Brain microvascular endothelial cell (primary cell): ENCODE results near the gene CEACAM1.
"Not testable (repeated sequence)": the region's sequence is repeated elsewhere in the genome, so short reads cannot be mapped to it uniquely, and the experiment has no call there.

Source experiments
- DNase-seq: peaks from one replicate; pipeline ENCODE4 v3.0.0-alpha.2; 2020
- H3K27ac ChIP-seq: fragments of 250-450 bp; sonication (Bioruptor Pico); 2 replicates; pipeline ENCODE4 v1.5.1; 2020; ENCODE audit warnings: mild to moderate bottlenecking, moderate library complexity
- H3K27me3 ChIP-seq: fragments of 250-450 bp; sonication (Bioruptor Pico); replicated peaks from 2 replicates; pipeline ENCODE4 v1.5.1; 2020; ENCODE audit warnings: mild to moderate bottlenecking
- H3K36me3 ChIP-seq: fragments of 250-450 bp; sonication (Bioruptor Pico); replicated peaks from 2 replicates; pipeline ENCODE4 v1.5.1; 2020; ENCODE audit warnings: mild to moderate bottlenecking
- H3K4me3 ChIP-seq: 2 replicates; pipeline ENCODE4 v1.5.1; 2011; ENCODE audit warnings: low read depth, mild to moderate bottlenecking, control low read depth, low read length, moderate library complexity
- CTCF ChIP-seq: IDR thresholded peaks from 2 replicates; pipeline ENCODE4 v1.5.1; 2011; ENCODE audit warnings: low read depth, mild to moderate bottlenecking, moderate library complexity, low read length, control low read depth, inconsistent platforms; ENCODE audit errors: missing control alignments
- in situ Hi-C: cut with HindIII; loops from 2 replicates; pipeline ENCODE4 v1.10.0; 2017; ENCODE audit warnings: low sequenced_read_pairs, low pct_ligation_motif_present

CEACAM1 gene

GRCh38 chr19:42512130-42512636, 16.1 kb downstream of the CEACAM1 start:
- no peak for DNase-seq
- no peak for TF ChIP-seq CTCF
- H3K36me3 ChIP-seq, result no peaks in the 10 kb centered on the region
- no peak overlapping the region for H3K27ac ChIP-seq
- H3K27me3 ChIP-seq, result no peaks in the 10 kb centered on the region
- in situ Hi-C loops, result no loop called here
- H3K4me3 ChIP-seq, result no peak overlapping the region

GRCh38 chr19:42511340-42511739, 16.9 kb downstream of the CEACAM1 start:
- no peaks in the 10 kb centered on the region for H3K27me3 ChIP-seq
- no peak overlapping the region for H3K4me3 ChIP-seq
- H3K36me3 ChIP-seq, result no peaks in the 10 kb centered on the region
- TF ChIP-seq CTCF, result no peak
- DNase-seq, result no peak
- H3K27ac ChIP-seq, result no peak overlapping the region
- in situ Hi-C loops, result no loop called here

GRCh38 chr19:42508892-42509444, 19.3 kb downstream of the CEACAM1 start:
- H3K27ac ChIP-seq, result no peak overlapping the region
- no peaks in the 10 kb centered on the region for H3K36me3 ChIP-seq
- in situ Hi-C loops, result no loop called here

GRCh38 chr19:42505066-42505465, 23.2 kb downstream of the CEACAM1 start:
- DNase-seq, result no peak
- H3K27me3 ChIP-seq, result no peaks in the 10 kb centered on the region
- no peak for TF ChIP-seq CTCF

More at GRCh38 chr19:42508892-42509444, 19.3 kb downstream of the CEACAM1 start:
- DNase-seq, result no peak
- Histone ChIP-seq H3K4me3 (no peak overlapping the region), H3K27me3 (no peaks in the 10 kb centered on the region)
- no peak for TF ChIP-seq CTCF

GRCh38 chr19:42501733-42502132, 26.5 kb downstream of the CEACAM1 start:
- no peaks in the 10 kb centered on the region for H3K36me3 ChIP-seq
- no peak overlapping the region for H3K27ac ChIP-seq
- TF ChIP-seq CTCF, result no peak
- in situ Hi-C loops, result no loop called here
- no peak overlapping the region for H3K4me3 ChIP-seq
- no peaks in the 10 kb centered on the region for H3K27me3 ChIP-seq
- no peak for DNase-seq

More at GRCh38 chr19:42505066-42505465, 23.2 kb downstream of the CEACAM1 start:
- in situ Hi-C loops, result no loop called here
- Histone ChIP-seq H3K36me3 (no peaks in the 10 kb centered on the region), H3K4me3 (no peak overlapping the region), H3K27ac (no peak overlapping the region)

- DNase-seq, H3K36me3 ChIP-seq: not testable (repeated sequence)
These were observed 27.0 kb downstream of the CEACAM1 start for GRCh38 chr19:42501243-42501642.

More at GRCh38 chr19:42501243-42501642, 27.0 kb downstream of the CEACAM1 start:
- in situ Hi-C loops, H3K27me3 ChIP-seq, H3K4me3 ChIP-seq, H3K27ac ChIP-seq: not testable (repeated sequence)
